A673 (cell line): ENCODE measurements around the gene SLC24A5.

Experiments
- EZH2 ChIP-seq: fragments of 200-600 bp; sonication (generic); IDR thresholded peaks from 2 replicates; pipeline ENCODE4 v1.6.1; 2017; ENCODE audit warnings: borderline replicate concordance, low read depth, mild to moderate bottlenecking, mixed read lengths, antibody characterized with exemption, low read length; ENCODE audit not compliant: poor library complexity, severe bottlenecking
- TF ChIP-seq, protein P1 (sequence below): fragments of 300-800, 200-600 bp; sonication (generic); conservative IDR thresholded peaks from 2 replicates; pipeline ENCODE4 v1.5.1; 2017; ENCODE audit warnings: low read depth, mild to moderate bottlenecking, antibody characterized with exemption, low read length, moderate library complexity, mixed read lengths

GRCh38 chr15:48175126-48175525, 54.3 kb downstream of the SLC24A5 start:
- no peak for TF ChIP-seq EZH2
- TF ChIP-seq, protein P1, sequence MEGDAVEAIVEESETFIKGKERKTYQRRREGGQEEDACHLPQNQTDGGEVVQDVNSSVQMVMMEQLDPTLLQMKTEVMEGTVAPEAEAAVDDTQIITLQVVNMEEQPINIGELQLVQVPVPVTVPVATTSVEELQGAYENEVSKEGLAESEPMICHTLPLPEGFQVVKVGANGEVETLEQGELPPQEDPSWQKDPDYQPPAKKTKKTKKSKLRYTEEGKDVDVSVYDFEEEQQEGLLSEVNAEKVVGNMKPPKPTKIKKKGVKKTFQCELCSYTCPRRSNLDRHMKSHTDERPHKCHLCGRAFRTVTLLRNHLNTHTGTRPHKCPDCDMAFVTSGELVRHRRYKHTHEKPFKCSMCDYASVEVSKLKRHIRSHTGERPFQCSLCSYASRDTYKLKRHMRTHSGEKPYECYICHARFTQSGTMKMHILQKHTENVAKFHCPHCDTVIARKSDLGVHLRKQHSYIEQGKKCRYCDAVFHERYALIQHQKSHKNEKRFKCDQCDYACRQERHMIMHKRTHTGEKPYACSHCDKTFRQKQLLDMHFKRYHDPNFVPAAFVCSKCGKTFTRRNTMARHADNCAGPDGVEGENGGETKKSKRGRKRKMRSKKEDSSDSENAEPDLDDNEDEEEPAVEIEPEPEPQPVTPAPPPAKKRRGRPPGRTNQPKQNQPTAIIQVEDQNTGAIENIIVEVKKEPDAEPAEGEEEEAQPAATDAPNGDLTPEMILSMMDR, result no peak
